K562 (cell line): ENCODE data around the gene LRRC14B. TPM values are rescaled to one million over a fixed set of nuclear protein-coding genes. Genes with fewer than 3 reads are reported as not detected.
"Not testable (repeated sequence)": the region's sequence is repeated elsewhere in the genome, so short reads cannot be mapped to it uniquely, and the experiment has no call there.

Experiments used
- ATAC-seq: fragments of 200-7000 bp; cut with Tn5 transposase; 3 replicates; pipeline ENCODE4 v1.9.1; 2020; ENCODE audit warnings: moderate library complexity
- BruUV-seq: library from RNA; stranded (reverse); fragments of 400-500 nt; replicated peaks from 2 replicates; lab custom pipeline; 2021; lab: Mats Ljungman, UMichigan
- CTCF ChIA-PET: fragments of 300-600 bp; formaldehyde crosslinking; extraction: SDS; loops from one replicate; lab custom pipeline; 2021; ENCODE audit warnings: low intra/inter-chr PET ratio; lab: Yijun Ruan, JAX
- POLR2A ChIA-PET: fragments of 300-600, 350-650 bp; sonication (Branson Sonifier 250); formaldehyde crosslinking; extraction: SDS; loops from one replicate; lab custom pipeline; 2021; ENCODE audit warnings: antibody characterized with exemption, inconsistent platforms; lab: Yijun Ruan, JAX
- DNase-seq, 4 experiments: peaks; one replicate each; pipeline versions ENCODE4 v3.0.0 to v3.0.0-alpha.2; 2011 to 2018; ENCODE audit warnings: low spot score in 3 of 4, mixed read lengths in 3 of 4; ENCODE audit errors: extremely low read depth in 1 of 4
- FAIRE-seq: peaks from 2 replicates; lab custom pipeline; 2011; peaks lifted over from hg19 to GRCh38; lab: Jason Lieb, UNC
- H2AFZ ChIP-seq: 2 replicates; pipeline ENCODE4 v1.6.0; 2011; ENCODE audit warnings: low read depth, low read length, control low read depth, inconsistent platforms
- H3K27ac ChIP-seq: fragments of 200-600 bp; 3 replicates; pipeline ENCODE4 v1.8.0; 2011; ENCODE audit warnings: low read depth, mild to moderate bottlenecking, control low read depth, inconsistent platforms, low read length, moderate library complexity, mixed read lengths; ENCODE audit errors: extremely low read depth
- H3K27me3 ChIP-seq, 2 experiments: fragments of 300-600 bp in 1 of 2; 2 replicates in 1 of 2; 3 replicates in 1 of 2; pipeline versions ENCODE4 v1.6.0 to v1.8.0; 2011; ENCODE audit warnings: inconsistent platforms in 2 of 2, low read length in 2 of 2, mild to moderate bottlenecking in 1 of 2, mixed read lengths in 1 of 2, moderate library complexity in 1 of 2; ENCODE audit not compliant: control insufficient read depth in 2 of 2, insufficient read depth in 2 of 2
- H3K36me3 ChIP-seq: fragments of 300-600 bp; 3 replicates; pipeline ENCODE4 v1.8.0; 2011; ENCODE audit warnings: mild to moderate bottlenecking, low read length, inconsistent platforms; ENCODE audit not compliant: control insufficient read depth, insufficient read depth
- H3K4me1 ChIP-seq, 2 experiments: fragments of 200-600 bp in 1 of 2; replicated peaks in 1 of 2; 2 replicates in 1 of 2; 3 replicates in 1 of 2; pipeline versions ENCODE4 v1.5.1 to v1.8.0; 2011; ENCODE audit warnings: inconsistent platforms in 2 of 2, low read length in 2 of 2, mild to moderate bottlenecking in 1 of 2, mixed read lengths in 1 of 2, moderate library complexity in 1 of 2; ENCODE audit not compliant: control insufficient read depth in 2 of 2, insufficient read depth in 2 of 2
- H3K4me2 ChIP-seq: 2 replicates; pipeline ENCODE4 v1.6.1; 2011; ENCODE audit warnings: low read length, control low read depth, inconsistent platforms, mixed read lengths; ENCODE audit not compliant: insufficient read depth
- H3K4me3 ChIP-seq: fragments of 200-600 bp; sonication (generic), shearing (Covaris generic); 2 replicates; pipeline ENCODE4 v1.5.1; 2016; ENCODE audit warnings: control low read depth, inconsistent platforms
- H3K79me2 ChIP-seq: fragments of 200-600 bp; 3 replicates; pipeline ENCODE4 v1.8.0; 2011; ENCODE audit warnings: low read length, inconsistent platforms; ENCODE audit not compliant: control insufficient read depth, insufficient read depth
- H3K9ac ChIP-seq, 2 experiments: 2 replicates each; pipeline versions ENCODE4 v1.6.0 to v1.6.1; 2011; ENCODE audit warnings: low read depth in 2 of 2, low read length in 2 of 2, control low read depth in 1 of 2, inconsistent platforms in 1 of 2, mild to moderate bottlenecking in 1 of 2, mixed read lengths in 1 of 2; ENCODE audit not compliant: insufficient read depth in 1 of 2
- H3K9me1 ChIP-seq: one replicate; pipeline ENCODE4 v1.6.0; 2011; ENCODE audit warnings: inconsistent platforms, mild to moderate bottlenecking, low read length, moderate library complexity; ENCODE audit not compliant: control insufficient read depth, insufficient read depth
- H3K9me3 ChIP-seq: replicated peaks from 2 replicates; pipeline ENCODE4 v1.5.1; 2011; ENCODE audit warnings: low read depth, low read length, inconsistent platforms; ENCODE audit not compliant: control insufficient read depth, insufficient read depth
- H4K20me1 ChIP-seq: replicated peaks from 2 replicates; pipeline ENCODE4 v1.6.1; 2011; ENCODE audit warnings: low read length, inconsistent platforms, mixed read lengths; ENCODE audit not compliant: control insufficient read depth, insufficient read depth
- NUFIP1 ChIP-seq: fragments of 450-650 bp; IDR thresholded peaks from 2 replicates; pipeline ENCODE4 v1.6.1; 2018; ENCODE audit not compliant: partially characterized antibody
- RBM15 ChIP-seq: fragments of 200-400 bp; formaldehyde crosslinking; IDR thresholded peaks from 2 replicates; pipeline ENCODE4 v1.6.1; 2018; ENCODE audit warnings: mild to moderate bottlenecking, low read length, moderate library complexity; ENCODE audit not compliant: insufficient read depth
- RBM17 ChIP-seq: fragments of 200-400 bp; formaldehyde crosslinking; IDR thresholded peaks from 2 replicates; pipeline ENCODE4 v1.6.1; 2017; ENCODE audit warnings: low read depth, mild to moderate bottlenecking, low read length, borderline replicate concordance
- ZNF830 ChIP-seq: fragments of 250-450 bp; sonication (Bioruptor Pico); IDR thresholded peaks from 2 replicates; pipeline ENCODE4 v1.5.0; 2021; ENCODE audit warnings: mild to moderate bottlenecking
- WGBS: fragments of 100-300 bp; shearing (Covaris generic); methylation state at CpG from one replicate; pipeline ENCODE4 v1.1.6; 2016; ENCODE audit warnings: low coverage, mixed read lengths; ENCODE audit not compliant: insufficient coverage; ENCODE audit errors: missing lambda C conversion rate; 5-methylcytosine and 5-hydroxymethylcytosine counted together
- in situ Hi-C: fragments of 300-500 bp; cut with MboI; formaldehyde crosslinking; loops from 4 replicates; pipeline ENCODE4 v1.15.0; 2018; ENCODE audit warnings: inconsistent platforms, mixed read lengths
- intact Hi-C: fragments of 100-400 bp; cut with micrococcal nuclease; formaldehyde crosslinking; loops from 2 replicates; pipeline ENCODE4 v1.14.2; 2022
- polyA plus RNA-seq, 8 experiments: library from polyadenylated mRNA; depleted of rRNA in 4 of 8; stranded (reverse) in 5 of 8; unstranded in 3 of 8; fragments of >200 nt; fragmentation: Nextera tagmentation in 2 of 8; fragmentation: Illumina TruSeq in 1 of 8; extraction: Ambion mirVana in 2 of 8; extraction: Trizol in 1 of 8; gene quantifications; 2 replicates each; pipeline versions ENCODE4 v1.2.1 to v1.2.3, GENCODE V29; 2011 to 2014; ENCODE audit warnings: inconsistent platforms in 1 of 8, missing spikeins in 1 of 8
- total RNA-seq, 7 experiments: library from RNA; depleted of rRNA in 6 of 7; stranded (reverse); fragments of >200 nt in 6 of 7; fragmentation: Illumina TruSeq in 2 of 7; extraction: Trizol in 2 of 7; gene quantifications; 2 replicates each; pipeline versions ENCODE4 v1.2.1 to v1.2.3, GENCODE V29; 2011 to 2021; ENCODE audit warnings: low replicate concordance in 1 of 7
- TF ChIP-seq, protein P1 (sequence below): fragments of 450-650 bp; formaldehyde crosslinking; IDR thresholded peaks from 2 replicates; pipeline ENCODE4 v1.4.0; 2022; ENCODE audit warnings: mild to moderate bottlenecking, moderate library complexity
- TF ChIP-seq, protein P2 (sequence below): fragments of 200-800 bp; sonication (Bioruptor generic); IDR thresholded peaks from 2 replicates; pipeline ENCODE4 v1.6.1; 2016; ENCODE audit warnings: missing genetic modification characterization, missing compliant biosample characterization
- TF ChIP-seq, protein P3 (sequence below): fragments of 450-650 bp; IDR thresholded peaks from 2 replicates; pipeline ENCODE4 v1.6.1; 2016; ENCODE audit warnings: borderline replicate concordance

Gene LRRC14B
- total and polyA plus RNA-seq, 9 of the 15 experiments (the other 6 are each of a cell fraction or from before 2014, with no cell fraction given), result not detected

DNA sequence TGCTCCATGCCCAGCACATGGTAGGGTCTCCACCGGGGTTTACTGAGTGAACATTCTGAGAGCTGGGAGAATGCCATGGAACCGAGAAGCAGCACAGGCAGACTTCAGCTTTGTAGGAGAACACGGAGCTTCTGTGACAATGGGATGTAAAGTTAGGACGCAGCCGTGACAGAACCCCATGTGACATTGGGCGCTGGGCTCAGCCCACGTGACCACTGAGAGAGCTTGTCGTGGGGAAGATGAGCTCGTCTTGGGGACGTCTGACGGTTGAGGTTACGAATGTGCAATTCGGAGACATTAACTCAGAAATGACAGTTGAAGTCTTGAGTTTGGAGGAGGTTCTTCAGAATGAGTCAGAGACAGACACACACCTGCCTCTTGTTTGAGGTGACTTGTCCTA is 40.4 kb downstream of the LRRC14B start:
- H2AFZ ChIP-seq, result no peak overlapping the region
- TF ChIP-seq RBM17 (no peak), ZNF830 (CRISPR knock-in tag) (no peak), NUFIP1 (no peak), RBM15 (no peak)
- TF ChIP-seq, protein P1, sequence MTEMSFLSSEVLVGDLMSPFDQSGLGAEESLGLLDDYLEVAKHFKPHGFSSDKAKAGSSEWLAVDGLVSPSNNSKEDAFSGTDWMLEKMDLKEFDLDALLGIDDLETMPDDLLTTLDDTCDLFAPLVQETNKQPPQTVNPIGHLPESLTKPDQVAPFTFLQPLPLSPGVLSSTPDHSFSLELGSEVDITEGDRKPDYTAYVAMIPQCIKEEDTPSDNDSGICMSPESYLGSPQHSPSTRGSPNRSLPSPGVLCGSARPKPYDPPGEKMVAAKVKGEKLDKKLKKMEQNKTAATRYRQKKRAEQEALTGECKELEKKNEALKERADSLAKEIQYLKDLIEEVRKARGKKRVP, result no peak
- TF ChIP-seq, protein P2, sequence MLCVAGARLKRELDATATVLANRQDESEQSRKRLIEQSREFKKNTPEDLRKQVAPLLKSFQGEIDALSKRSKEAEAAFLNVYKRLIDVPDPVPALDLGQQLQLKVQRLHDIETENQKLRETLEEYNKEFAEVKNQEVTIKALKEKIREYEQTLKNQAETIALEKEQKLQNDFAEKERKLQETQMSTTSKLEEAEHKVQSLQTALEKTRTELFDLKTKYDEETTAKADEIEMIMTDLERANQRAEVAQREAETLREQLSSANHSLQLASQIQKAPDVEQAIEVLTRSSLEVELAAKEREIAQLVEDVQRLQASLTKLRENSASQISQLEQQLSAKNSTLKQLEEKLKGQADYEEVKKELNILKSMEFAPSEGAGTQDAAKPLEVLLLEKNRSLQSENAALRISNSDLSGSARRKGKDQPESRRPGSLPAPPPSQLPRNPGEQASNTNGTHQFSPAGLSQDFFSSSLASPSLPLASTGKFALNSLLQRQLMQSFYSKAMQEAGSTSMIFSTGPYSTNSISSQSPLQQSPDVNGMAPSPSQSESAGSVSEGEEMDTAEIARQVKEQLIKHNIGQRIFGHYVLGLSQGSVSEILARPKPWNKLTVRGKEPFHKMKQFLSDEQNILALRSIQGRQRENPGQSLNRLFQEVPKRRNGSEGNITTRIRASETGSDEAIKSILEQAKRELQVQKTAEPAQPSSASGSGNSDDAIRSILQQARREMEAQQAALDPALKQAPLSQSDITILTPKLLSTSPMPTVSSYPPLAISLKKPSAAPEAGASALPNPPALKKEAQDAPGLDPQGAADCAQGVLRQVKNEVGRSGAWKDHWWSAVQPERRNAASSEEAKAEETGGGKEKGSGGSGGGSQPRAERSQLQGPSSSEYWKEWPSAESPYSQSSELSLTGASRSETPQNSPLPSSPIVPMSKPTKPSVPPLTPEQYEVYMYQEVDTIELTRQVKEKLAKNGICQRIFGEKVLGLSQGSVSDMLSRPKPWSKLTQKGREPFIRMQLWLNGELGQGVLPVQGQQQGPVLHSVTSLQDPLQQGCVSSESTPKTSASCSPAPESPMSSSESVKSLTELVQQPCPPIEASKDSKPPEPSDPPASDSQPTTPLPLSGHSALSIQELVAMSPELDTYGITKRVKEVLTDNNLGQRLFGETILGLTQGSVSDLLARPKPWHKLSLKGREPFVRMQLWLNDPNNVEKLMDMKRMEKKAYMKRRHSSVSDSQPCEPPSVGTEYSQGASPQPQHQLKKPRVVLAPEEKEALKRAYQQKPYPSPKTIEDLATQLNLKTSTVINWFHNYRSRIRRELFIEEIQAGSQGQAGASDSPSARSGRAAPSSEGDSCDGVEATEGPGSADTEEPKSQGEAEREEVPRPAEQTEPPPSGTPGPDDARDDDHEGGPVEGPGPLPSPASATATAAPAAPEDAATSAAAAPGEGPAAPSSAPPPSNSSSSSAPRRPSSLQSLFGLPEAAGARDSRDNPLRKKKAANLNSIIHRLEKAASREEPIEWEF (CRISPR knock-in tag), result no peak
- TF ChIP-seq, protein P3, sequence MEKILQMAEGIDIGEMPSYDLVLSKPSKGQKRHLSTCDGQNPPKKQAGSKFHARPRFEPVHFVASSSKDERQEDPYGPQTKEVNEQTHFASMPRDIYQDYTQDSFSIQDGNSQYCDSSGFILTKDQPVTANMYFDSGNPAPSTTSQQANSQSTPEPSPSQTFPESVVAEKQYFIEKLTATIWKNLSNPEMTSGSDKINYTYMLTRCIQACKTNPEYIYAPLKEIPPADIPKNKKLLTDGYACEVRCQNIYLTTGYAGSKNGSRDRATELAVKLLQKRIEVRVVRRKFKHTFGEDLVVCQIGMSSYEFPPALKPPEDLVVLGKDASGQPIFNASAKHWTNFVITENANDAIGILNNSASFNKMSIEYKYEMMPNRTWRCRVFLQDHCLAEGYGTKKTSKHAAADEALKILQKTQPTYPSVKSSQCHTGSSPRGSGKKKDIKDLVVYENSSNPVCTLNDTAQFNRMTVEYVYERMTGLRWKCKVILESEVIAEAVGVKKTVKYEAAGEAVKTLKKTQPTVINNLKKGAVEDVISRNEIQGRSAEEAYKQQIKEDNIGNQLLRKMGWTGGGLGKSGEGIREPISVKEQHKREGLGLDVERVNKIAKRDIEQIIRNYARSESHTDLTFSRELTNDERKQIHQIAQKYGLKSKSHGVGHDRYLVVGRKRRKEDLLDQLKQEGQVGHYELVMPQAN, result no peak
- WGBS, result 86% methylated on average over 13 of the region's 13 CpGs
- ChIA-PET CTCF (interaction anchor here (0.8 kb wide), 1 partner anchor 12 kb away, joined by 3 read pairs; no protein-coding TSS in a partner anchor), POLR2A (interaction anchor here (0.7 to 1.7 kb wide), 3 partner anchors 9 to 186 kb away, joined by 3 to 7 read pairs (median 4); no protein-coding TSS in a partner anchor)
- peak overlapping the region in 1 of 2 experiments; percentile 14; a peak in 1 of 4 replicates for H3K9ac ChIP-seq
- H4K20me1 ChIP-seq, result no peaks in the 10 kb centered on the region
- no TSS peak for BruUV-seq
- no peaks in the 10 kb centered on the region for H3K4me1 ChIP-seq
- in situ Hi-C loops (no loop called here), intact Hi-C loops (no loop called here)
- ATAC-seq (no peak; the same call in 2 of the 3 replicates), FAIRE-seq (no peak), DNase-seq (no peak)
- no peaks in the 10 kb centered on the region for H3K9me3 ChIP-seq
- no peak overlapping the region for H3K27ac ChIP-seq
- H3K4me2 ChIP-seq, result no peak overlapping the region
- no peaks in the 10 kb centered on the region for H3K79me2 ChIP-seq
- no peaks in the 10 kb centered on the region for H3K9me1 ChIP-seq
- no peaks in the 10 kb centered on the region for H3K27me3 ChIP-seq
- peaks cover 91% of the 10 kb centered on the region for H3K36me3 ChIP-seq
- H3K4me3 ChIP-seq, result no peak overlapping the region

DNA sequence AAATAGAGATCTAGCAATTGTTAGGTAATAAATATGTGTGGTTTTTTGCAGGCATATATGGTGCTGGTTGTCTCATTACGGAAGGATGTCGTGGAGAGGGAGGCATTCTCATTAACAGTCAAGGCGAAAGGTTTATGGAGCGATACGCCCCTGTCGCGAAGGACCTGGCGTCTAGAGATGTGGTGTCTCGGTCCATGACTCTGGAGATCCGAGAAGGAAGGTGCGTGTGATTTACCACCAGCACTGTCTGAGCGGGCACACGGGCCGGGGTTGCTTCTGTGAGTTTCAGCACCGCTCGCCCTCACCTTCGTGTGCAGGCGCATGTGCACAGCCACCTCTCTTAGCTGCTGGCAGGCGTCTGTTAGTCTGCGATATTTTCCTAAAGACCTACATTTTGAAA is 42.1 kb downstream of the LRRC14B start:
- not testable (repeated sequence) for H3K4me2 ChIP-seq, FAIRE-seq

More for the DNA sequence above, 42.1 kb downstream of the LRRC14B start:
- ATAC-seq, intact Hi-C loops, POLR2A ChIA-PET, in situ Hi-C loops, H4K20me1 ChIP-seq, H3K9me1 ChIP-seq, H2AFZ ChIP-seq, H3K4me3 ChIP-seq, H3K9me3 ChIP-seq, H3K79me2 ChIP-seq, DNase-seq, BruUV-seq, H3K4me1 ChIP-seq, H3K27ac ChIP-seq, H3K27me3 ChIP-seq, H3K9ac ChIP-seq: not testable (repeated sequence)
- H3K36me3 ChIP-seq, result peaks cover 91% of the 10 kb centered on the region
- WGBS, result 98% methylated on average over 20 of the region's 20 CpGs
- CTCF ChIA-PET, result interaction anchor here (0.6 kb wide), 1 partner anchor 1400 kb away, joined by 4 read pairs; no protein-coding TSS in a partner anchor
